Lower lobe of right lung (tissue), 2 donors: ENCODE measurements around the gene GPHA2. TPM values are rescaled to one million over a fixed set of nuclear protein-coding genes. Genes with fewer than 3 reads are reported as not detected.
"Not testable (repeated sequence)": the region's sequence is repeated elsewhere in the genome, so short reads cannot be mapped to it uniquely, and the experiment has no call there.

Experiments used
- ATAC-seq, 2 donors: fragments of 200-7000 bp; cut with Tn5 transposase; one replicate each; pipeline ENCODE4 v1.9.1; 2020 to 2022; ENCODE audit warnings: mild to moderate bottlenecking in 2 of 2, moderate library complexity in 2 of 2
- DNase-seq: peaks from one replicate; pipeline ENCODE4 v3.0.0-alpha.2; 2020
- H3K27ac ChIP-seq: fragments of 200-600 bp; one replicate; pipeline ENCODE4 v1.8.0; 2022
- H3K27me3 ChIP-seq: fragments of 200-600 bp; one replicate; pipeline ENCODE4 v1.8.0; 2022; ENCODE audit warnings: low read depth
- H3K36me3 ChIP-seq: fragments of 200-600 bp; one replicate; pipeline ENCODE4 v1.8.0; 2022; ENCODE audit warnings: mild to moderate bottlenecking
- H3K4me1 ChIP-seq: fragments of 200-600 bp; one replicate; pipeline ENCODE4 v1.8.0; 2022
- H3K4me3 ChIP-seq: fragments of 200-600 bp; one replicate; pipeline ENCODE4 v1.8.0; 2022; ENCODE audit warnings: mild to moderate bottlenecking
- H3K9me3 ChIP-seq: fragments of 200-600 bp; one replicate; pipeline ENCODE4 v1.8.0; 2022
- intact Hi-C: fragments of 100-400 bp; cut with DNase I; formaldehyde crosslinking; loops from one replicate; pipeline ENCODE4 v1.11.0; 2022
- long read RNA-seq: library from polyadenylated mRNA; unstranded; transcript quantifications from one replicate; pipeline ENCODE4 v2.0.0, GENCODE V29; 2021
- total RNA-seq: library from RNA; stranded (reverse); fragmentation: NEBNext Ultra II Directional; extraction: Animal tissue kit (Norgen Biotek cat#: 25700); gene quantifications from one replicate; pipeline ENCODE4 v1.2.1, GENCODE V29; 2021
- TF ChIP-seq, protein P1 (sequence below): fragments of 200-600 bp; IDR thresholded peaks from one replicate; pipeline ENCODE4 v1.8.0; 2022; ENCODE audit warnings: antibody characterized with exemption, mild to moderate bottlenecking
- donor health status: DM: no; HTN: yes; CAD: no; lungs with severe emphysema.

The GPHA2 gene
- total RNA-seq = not detected
- long read RNA-seq = 0 reads

GRCh38 chr11:64935359-64936081 is at the start of gene GPHA2:
TSS of gene GPHA2 (minus strand) at chr11:64935893. CDS start at chr11:64935460, 433 bp downstream.
- no peak within 1 kb of the TSS for H3K27ac ChIP-seq

DNA sequence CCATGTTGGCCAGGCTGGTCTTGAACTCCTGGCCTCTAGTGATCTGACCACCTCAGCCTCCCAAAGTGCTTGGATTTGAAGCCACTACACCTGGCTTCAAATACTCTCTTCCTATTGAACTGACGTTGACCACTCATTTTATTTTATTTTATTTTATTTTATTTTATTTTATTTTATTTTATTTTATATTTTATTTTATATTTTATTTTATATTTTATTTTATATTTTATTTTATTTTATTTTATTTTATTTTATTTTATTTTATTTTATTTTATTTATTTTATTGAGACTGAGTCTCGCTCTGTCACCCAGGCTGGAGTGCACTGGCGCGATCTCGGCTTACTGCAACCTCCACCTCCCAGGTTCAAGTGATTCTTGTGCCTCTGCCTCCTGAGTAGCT is 47.6 kb upstream of the GPHA2 start:
- H3K9me3 ChIP-seq, H3K27me3 ChIP-seq, ATAC-seq, DNase-seq, intact Hi-C loops, H3K27ac ChIP-seq, H3K4me1 ChIP-seq, H3K4me3 ChIP-seq, H3K36me3 ChIP-seq: not testable (repeated sequence)

More at GRCh38 chr11:64935359-64936081, at the start of gene GPHA2:
- no peaks in the 10 kb centered on the region for H3K4me1 ChIP-seq
- H3K9me3 ChIP-seq = no peaks in the 10 kb centered on the region
- intact Hi-C loops = no loop called here
- H3K27me3 ChIP-seq = no peaks in the 10 kb centered on the region
- H3K36me3 ChIP-seq = peaks cover 41% of the 10 kb centered on the region
- ATAC-seq (no peak), DNase-seq (no peak)
- TF ChIP-seq, protein P1, sequence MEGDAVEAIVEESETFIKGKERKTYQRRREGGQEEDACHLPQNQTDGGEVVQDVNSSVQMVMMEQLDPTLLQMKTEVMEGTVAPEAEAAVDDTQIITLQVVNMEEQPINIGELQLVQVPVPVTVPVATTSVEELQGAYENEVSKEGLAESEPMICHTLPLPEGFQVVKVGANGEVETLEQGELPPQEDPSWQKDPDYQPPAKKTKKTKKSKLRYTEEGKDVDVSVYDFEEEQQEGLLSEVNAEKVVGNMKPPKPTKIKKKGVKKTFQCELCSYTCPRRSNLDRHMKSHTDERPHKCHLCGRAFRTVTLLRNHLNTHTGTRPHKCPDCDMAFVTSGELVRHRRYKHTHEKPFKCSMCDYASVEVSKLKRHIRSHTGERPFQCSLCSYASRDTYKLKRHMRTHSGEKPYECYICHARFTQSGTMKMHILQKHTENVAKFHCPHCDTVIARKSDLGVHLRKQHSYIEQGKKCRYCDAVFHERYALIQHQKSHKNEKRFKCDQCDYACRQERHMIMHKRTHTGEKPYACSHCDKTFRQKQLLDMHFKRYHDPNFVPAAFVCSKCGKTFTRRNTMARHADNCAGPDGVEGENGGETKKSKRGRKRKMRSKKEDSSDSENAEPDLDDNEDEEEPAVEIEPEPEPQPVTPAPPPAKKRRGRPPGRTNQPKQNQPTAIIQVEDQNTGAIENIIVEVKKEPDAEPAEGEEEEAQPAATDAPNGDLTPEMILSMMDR = no peak
- no peak within 1 kb of the TSS for H3K4me3 ChIP-seq

- no peak overlapping the region for H3K27ac ChIP-seq
- H3K4me3 ChIP-seq = no peak overlapping the region
- TF ChIP-seq, protein P1 = no peak
- H3K36me3 ChIP-seq = no peaks in the 10 kb centered on the region
- intact Hi-C loops = no loop called here
- no peaks in the 10 kb centered on the region for H3K9me3 ChIP-seq
- peaks cover 11% of the 10 kb centered on the region for H3K4me1 ChIP-seq
- H3K27me3 ChIP-seq = no peaks in the 10 kb centered on the region
- DNase-seq (no peak), ATAC-seq (no peak)
These were observed 41.0 kb upstream of the GPHA2 start for GRCh38 chr11:64976651-64977050.

DNA sequence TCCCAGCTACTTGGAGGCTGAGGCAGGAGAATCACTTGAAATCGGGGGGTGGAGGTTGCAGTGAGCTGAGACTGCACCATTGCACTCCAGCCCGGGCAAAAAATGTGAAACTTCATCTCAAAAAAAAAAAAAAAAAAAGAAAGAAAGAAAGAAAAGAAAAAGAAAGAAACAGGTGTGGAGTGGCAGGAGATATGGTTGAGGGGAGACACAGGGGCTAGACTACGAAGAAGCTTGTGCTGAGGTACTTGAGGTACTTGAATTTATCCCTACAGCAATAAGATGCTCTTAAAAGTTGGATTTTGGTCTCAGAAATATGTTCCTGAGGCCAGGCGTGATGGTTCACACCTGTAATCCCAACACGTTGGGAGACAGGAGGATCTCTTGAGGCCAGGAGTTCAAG is 38.4 kb upstream of the GPHA2 start:
- Histone ChIP-seq H3K9me3 (no peaks in the 10 kb centered on the region), H3K4me3 (no peak overlapping the region), H3K4me1 (peaks cover 15% of the 10 kb centered on the region), H3K27me3 (no peaks in the 10 kb centered on the region), H3K27ac (no peak overlapping the region), H3K36me3 (no peaks in the 10 kb centered on the region)
- DNase-seq (no peak), ATAC-seq (no peak)
- intact Hi-C loops = no loop called here
- TF ChIP-seq, protein P1 = no peak

DNA sequence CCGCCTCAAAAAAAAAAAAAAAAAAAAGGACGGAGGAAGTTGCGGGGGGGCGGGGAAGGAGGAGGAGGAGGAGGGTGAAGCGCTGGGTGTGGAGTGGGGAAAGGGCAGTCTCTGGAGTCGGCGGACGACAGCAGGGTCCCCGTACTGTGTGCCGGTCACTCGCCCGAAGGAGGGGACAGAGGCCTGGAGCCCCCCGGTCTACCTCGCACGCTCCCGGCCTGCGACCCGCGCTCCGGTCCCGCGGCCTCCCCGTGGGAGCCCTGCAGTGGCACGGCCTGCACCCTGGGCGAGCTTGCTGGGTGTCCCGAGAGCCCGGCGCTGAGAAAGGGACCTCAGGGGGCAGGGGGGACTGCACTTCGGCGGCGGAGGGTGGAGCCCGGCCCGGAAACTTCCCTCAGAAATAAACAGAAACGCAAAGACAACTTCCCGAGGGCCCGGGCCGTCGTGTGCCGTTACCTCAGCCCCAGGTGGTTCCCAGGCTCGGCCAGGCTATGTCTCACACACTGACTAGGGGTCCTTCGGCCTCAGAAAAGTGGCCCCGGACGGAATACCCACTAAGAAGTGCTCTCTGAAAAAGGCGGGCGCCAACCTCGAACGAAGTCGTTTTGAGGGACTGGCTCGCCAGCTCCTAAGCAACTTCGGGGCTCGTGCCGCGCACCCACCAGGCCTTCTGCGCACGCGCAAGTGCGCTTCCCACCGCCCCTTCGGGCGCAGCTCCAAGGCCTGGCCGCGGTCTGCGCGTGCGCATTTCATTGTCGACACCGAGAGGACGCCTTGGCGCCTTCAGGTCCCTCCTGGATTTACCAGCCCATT is 35.9 kb upstream of the GPHA2 start, which contains the start of gene MAJIN:
TSS of gene MAJIN (minus strand) at position 688 of the 813 bp plus-strand sequence. CDS start 12,703 bp downstream, outside the sequence.
- no peaks in the 10 kb centered on the region for H3K9me3 ChIP-seq
- ATAC-seq = peak; percentile 88
- H3K4me1 ChIP-seq = peaks cover 15% of the 10 kb centered on the region
- peak within 1 kb of the TSS; percentile 56 for H3K27ac ChIP-seq
- peak; percentile 90 for DNase-seq
- H3K27me3 ChIP-seq = no peaks in the 10 kb centered on the region
- TF ChIP-seq, protein P1 = no peak
- no peaks in the 10 kb centered on the region for H3K36me3 ChIP-seq
- intact Hi-C loops = no loop called here
- H3K4me3 ChIP-seq = peak within 1 kb of the TSS; percentile 55

DNA sequence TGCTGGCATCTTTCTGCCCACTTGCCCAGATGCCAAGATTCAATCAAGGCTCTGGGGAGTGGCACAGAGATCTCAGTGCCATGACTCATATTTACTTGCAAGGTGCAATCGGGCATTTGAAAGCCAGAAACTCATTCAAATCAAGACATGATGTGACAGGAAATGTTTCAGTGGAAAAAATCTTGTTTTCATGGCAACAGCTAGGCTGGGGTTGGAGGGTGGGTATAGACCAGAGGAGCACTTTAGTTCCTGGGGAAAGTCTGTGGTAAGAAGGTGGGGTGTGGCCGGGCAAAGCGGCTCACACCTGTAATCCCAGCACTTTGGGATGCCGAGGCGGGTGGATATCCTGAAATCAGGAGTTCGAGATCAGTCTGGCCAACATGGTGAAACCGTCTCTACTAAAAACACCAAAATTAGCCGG is 35.0 kb upstream of the GPHA2 start:
- Histone ChIP-seq H3K36me3 (no peaks in the 10 kb centered on the region), H3K4me3 (no peak overlapping the region), H3K27me3 (no peaks in the 10 kb centered on the region), H3K4me1 (peaks cover 15% of the 10 kb centered on the region), H3K27ac (no peak overlapping the region), H3K9me3 (no peaks in the 10 kb centered on the region)
- TF ChIP-seq, protein P1 = no peak
- intact Hi-C loops = no loop called here
- no peak for DNase-seq
- ATAC-seq = peak; percentile 71 to 77
